B cell (primary cell): ENCODE results near the gene STYK1. TPM values are rescaled to one million over a fixed set of nuclear protein-coding genes. Genes with fewer than 3 reads are reported as not detected.

ENCODE experiments used
- ATAC-seq: fragments of 200-7000 bp; cut with Tn5 transposase; one replicate; pipeline ENCODE4 v1.10.0; 2021; ENCODE audit warnings: low read depth, mild to moderate bottlenecking, moderate number of reproducible peaks, moderate library complexity
- CTCF ChIA-PET: fragments of 350-600 bp; sonication (Branson Sonifier 250); formaldehyde crosslinking; loops from one replicate; lab custom pipeline; 2021; ENCODE audit warnings: antibody characterized with exemption, inconsistent platforms; lab: Charles Lee
- POLR2A ChIA-PET: fragments of 350-600 bp; sonication (Branson Sonifier 250); formaldehyde crosslinking; loops from one replicate; lab custom pipeline; 2021; ENCODE audit warnings: antibody characterized with exemption; lab: Charles Lee
- DNase-seq: peaks from one replicate; pipeline ENCODE4 v3.0.0; 2013
- H2AFZ ChIP-seq: 2 replicates; pipeline ENCODE4 v1.6.1; 2012; ENCODE audit warnings: mild to moderate bottlenecking, low read depth, low read length; ENCODE audit not compliant: insufficient read depth, poor library complexity, severe bottlenecking
- H3K27ac ChIP-seq, 2 donors: 1 replicate in 1 of 2; 2 replicates in 1 of 2; pipeline ENCODE4 v1.5.1; 2012 to 2013; ENCODE audit warnings: low read length in 2 of 2, mild to moderate bottlenecking in 2 of 2, moderate library complexity in 1 of 2
- H3K27me3 ChIP-seq, 4 experiments: fragments of 200-600 bp in 1 of 4; sonication (generic) in 1 of 4; replicated peaks in 1 of 4; 1 replicate in 2 of 4; 2 replicates in 2 of 4; pipeline versions ENCODE4 v1.6.1 to v1.7.0; 2013 to 2016; ENCODE audit warnings: low read length in 3 of 4, mild to moderate bottlenecking in 2 of 4, mixed read lengths in 1 of 4, moderate library complexity in 1 of 4; ENCODE audit not compliant: insufficient read depth in 4 of 4, control insufficient read depth in 3 of 4; ENCODE audit errors: control extremely low read depth in 1 of 4
- H3K36me3 ChIP-seq, 2 experiments: replicated peaks in 1 of 2; 1 replicate in 1 of 2; 2 replicates in 1 of 2; pipeline versions ENCODE4 v1.6.1 to v1.7.1; 2013; ENCODE audit warnings: low read length in 1 of 2; ENCODE audit not compliant: insufficient read depth in 2 of 2, control insufficient read depth in 1 of 2; ENCODE audit errors: control extremely low read depth in 1 of 2, extremely low read depth in 1 of 2
- H3K4me1 ChIP-seq, 2 donors: fragments of 200-600 bp in 1 of 2; sonication (generic) in 1 of 2; 1 replicate in 1 of 2; 2 replicates in 1 of 2; pipeline versions ENCODE4 v1.5.1 to v1.6.1; 2013 to 2017; ENCODE audit warnings: low read length in 2 of 2; ENCODE audit not compliant: control insufficient read depth in 2 of 2, insufficient read depth in 2 of 2
- H3K4me2 ChIP-seq: replicated peaks from 2 replicates; pipeline ENCODE3; 2012; ENCODE audit warnings: mild to moderate bottlenecking, low read depth, low read length; ENCODE audit not compliant: poor library complexity, severe bottlenecking
- H3K4me3 ChIP-seq, 5 experiments: fragments of 200-600 bp in 1 of 5; sonication (generic) in 1 of 5; 1 replicate in 3 of 5; 2 replicates in 2 of 5; pipeline versions ENCODE4 v1.5.1 to v1.7.0; 2011 to 2016; ENCODE audit warnings: low read length in 4 of 5, mild to moderate bottlenecking in 4 of 5, low read depth in 2 of 5, control low read depth in 1 of 5, moderate library complexity in 1 of 5; ENCODE audit not compliant: insufficient read depth in 1 of 5; ENCODE audit errors: control extremely low read depth in 1 of 5, extremely low read depth in 1 of 5
- H3K79me2 ChIP-seq: fragments of 200-600 bp; sonication (generic); one replicate; pipeline ENCODE4 v1.6.0; 2016; ENCODE audit warnings: low read length; ENCODE audit not compliant: control insufficient read depth, insufficient read depth
- H3K9ac ChIP-seq: fragments of 200-600 bp; sonication (generic); 2 replicates; pipeline ENCODE4 v1.6.1; 2017; ENCODE audit warnings: mild to moderate bottlenecking, low read length, moderate library complexity
- H3K9me3 ChIP-seq, 3 donors: one replicate each; pipeline versions ENCODE4 v1.6.1 to v1.7.1; 2013; ENCODE audit warnings: low read length in 2 of 3; ENCODE audit not compliant: control insufficient read depth in 2 of 3, insufficient read depth in 1 of 3; ENCODE audit errors: control extremely low read depth in 1 of 3
- H4K20me1 ChIP-seq: 2 replicates; pipeline ENCODE4 v1.6.0; 2012; ENCODE audit warnings: mild to moderate bottlenecking, low read length; ENCODE audit not compliant: insufficient read depth, control insufficient read depth, poor library complexity, severe bottlenecking
- H3K27ac Mint-ChIP-seq: one replicate; pipeline ENCODE4 v1.8.0; 2021; ENCODE audit warnings: mixed read lengths
- H3K27me3 Mint-ChIP-seq: one replicate; pipeline ENCODE4 v1.8.0; 2021; ENCODE audit warnings: mixed read lengths
- H3K4me1 Mint-ChIP-seq: one replicate; pipeline ENCODE4 v1.8.0; 2021; ENCODE audit warnings: mixed read lengths
- H3K4me3 Mint-ChIP-seq: one replicate; pipeline ENCODE4 v1.8.0; 2021; ENCODE audit warnings: mixed read lengths
- H3K9me3 Mint-ChIP-seq: one replicate; pipeline ENCODE4 v1.8.0; 2022; ENCODE audit warnings: mixed read lengths; ENCODE audit not compliant: insufficient read depth
- EZH2 ChIP-seq: IDR thresholded peaks from 2 replicates; pipeline ENCODE4 v1.6.1; 2012; ENCODE audit warnings: borderline replicate concordance, low read depth, mild to moderate bottlenecking, moderate library complexity, low read length; ENCODE audit not compliant: insufficient read depth, poor library complexity, severe bottlenecking
- WGBS: methylation state at CpG from one replicate; pipeline ENCODE4 v1.1.5; 2013; ENCODE audit warnings: missing lambda C conversion rate; ENCODE audit not compliant: insufficient coverage; 5-methylcytosine and 5-hydroxymethylcytosine counted together
- intact Hi-C: fragments of 100-400 bp; cut with micrococcal nuclease; formaldehyde crosslinking; loops from one replicate; pipeline ENCODE4 v1.10.0; 2022
- polyA plus RNA-seq: library from polyadenylated mRNA; depleted of rRNA; stranded (reverse); fragments of >200 nt; gene quantifications from 2 replicates; pipeline ENCODE4 v1.2.3, GENCODE V29; 2012
- total RNA-seq, 2 donors: library from RNA; stranded (reverse); fragments of 120-200 nt in 1 of 2; gene quantifications; 1 replicate in 1 of 2; 2 replicates in 1 of 2; pipeline versions ENCODE4 v1.2.3 to v1.2.4, GENCODE V29; 2013 to 2022
- TF ChIP-seq, protein P1 (sequence below): fragments of 200-600 bp; IDR thresholded peaks from one replicate; pipeline ENCODE4 v1.8.0; 2022; ENCODE audit warnings: antibody characterized with exemption, mild to moderate bottlenecking

STYK1 gene
- total and polyA plus RNA-seq, 2 donors (not counting 1 experiment from before 2014, with no cell fraction given) = not detected

- no peaks in the 10 kb centered on the region for H4K20me1 ChIP-seq
- no peak overlapping the region for H2AFZ ChIP-seq
- no peaks in the 10 kb centered on the region for H3K9me3 ChIP-seq
- DNase-seq = no peak
- H3K27me3 Mint-ChIP-seq = peaks cover 17% of the 10 kb centered on the region
- H3K4me2 ChIP-seq = no peak overlapping the region
- ChIA-PET CTCF (interaction anchor here (0.8 kb wide), 1 partner anchor 336 kb away, joined by 4 read pairs; no protein-coding TSS in a partner anchor), POLR2A (no interaction called here)
- no peaks in the 10 kb centered on the region for H3K9me3 Mint-ChIP-seq
- H3K27ac Mint-ChIP-seq = no peak overlapping the region
- no peak overlapping the region for H3K4me3 Mint-ChIP-seq
- intact Hi-C loops = no loop called here
- no peaks in the 10 kb centered on the region for H3K4me1 Mint-ChIP-seq
- TF ChIP-seq, protein P1, sequence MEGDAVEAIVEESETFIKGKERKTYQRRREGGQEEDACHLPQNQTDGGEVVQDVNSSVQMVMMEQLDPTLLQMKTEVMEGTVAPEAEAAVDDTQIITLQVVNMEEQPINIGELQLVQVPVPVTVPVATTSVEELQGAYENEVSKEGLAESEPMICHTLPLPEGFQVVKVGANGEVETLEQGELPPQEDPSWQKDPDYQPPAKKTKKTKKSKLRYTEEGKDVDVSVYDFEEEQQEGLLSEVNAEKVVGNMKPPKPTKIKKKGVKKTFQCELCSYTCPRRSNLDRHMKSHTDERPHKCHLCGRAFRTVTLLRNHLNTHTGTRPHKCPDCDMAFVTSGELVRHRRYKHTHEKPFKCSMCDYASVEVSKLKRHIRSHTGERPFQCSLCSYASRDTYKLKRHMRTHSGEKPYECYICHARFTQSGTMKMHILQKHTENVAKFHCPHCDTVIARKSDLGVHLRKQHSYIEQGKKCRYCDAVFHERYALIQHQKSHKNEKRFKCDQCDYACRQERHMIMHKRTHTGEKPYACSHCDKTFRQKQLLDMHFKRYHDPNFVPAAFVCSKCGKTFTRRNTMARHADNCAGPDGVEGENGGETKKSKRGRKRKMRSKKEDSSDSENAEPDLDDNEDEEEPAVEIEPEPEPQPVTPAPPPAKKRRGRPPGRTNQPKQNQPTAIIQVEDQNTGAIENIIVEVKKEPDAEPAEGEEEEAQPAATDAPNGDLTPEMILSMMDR = no peak
- no peak for TF ChIP-seq EZH2
- H3K4me3 ChIP-seq = no peak overlapping the region
- no peaks in the 10 kb centered on the region for H3K4me1 ChIP-seq
- H3K79me2 ChIP-seq = no peaks in the 10 kb centered on the region
- no peak for ATAC-seq
- WGBS = 92% methylated on average over 7 of the region's 11 CpGs
- H3K27ac ChIP-seq = no peak overlapping the region
- H3K36me3 ChIP-seq = no peaks in the 10 kb centered on the region
- no peaks in the 10 kb centered on the region for H3K27me3 ChIP-seq
- H3K9ac ChIP-seq = no peak overlapping the region
Observed at GRCh38 chr12:10571141-10571540, 102.7 kb downstream of the STYK1 start.

Other genes starting within 250 kb of the STYK1 start
- 0.59 TPM in 1 of 2 replicates, not detected in the other for gene KLRC2, start 238.0 kb downstream of the STYK1 start, total RNA-seq
- 0.21 and 0.25 TPM in 2 replicates for gene KLRC2, start 238.0 kb downstream of the STYK1 start, polyA plus RNA-seq
- not detected in 2 replicates for gene KLRC1, start 220.7 kb downstream of the STYK1 start, total RNA-seq
- 0.42 TPM in 1 of 2 replicates, not detected in the other for gene KLRC1, start 220.7 kb downstream of the STYK1 start, polyA plus RNA-seq
- 0.54 and 0.73 TPM in 2 replicates for gene EIF2S3B, start 168.2 kb downstream of the STYK1 start, total RNA-seq
- gene EIF2S3B, start 168.2 kb downstream of the STYK1 start, polyA plus RNA-seq = 0.45 and 0.56 TPM in 2 replicates
- gene MAGOHB, start 60.4 kb downstream of the STYK1 start, total RNA-seq = 16.0 and 19.1 TPM in 2 replicates
- 8.1 and 13.1 TPM in 2 replicates for gene MAGOHB, start 60.4 kb downstream of the STYK1 start, polyA plus RNA-seq
- 60.8 and 62.6 TPM in 2 replicates for gene YBX3, start 49.3 kb upstream of the STYK1 start, total RNA-seq
- 191 and 365 TPM in 2 replicates for gene YBX3, start 49.3 kb upstream of the STYK1 start, polyA plus RNA-seq
- gene TAS2R7, start 128.6 kb upstream of the STYK1 start, total RNA-seq = not detected in 2 replicates
- gene TAS2R7, start 128.6 kb upstream of the STYK1 start, polyA plus RNA-seq = not detected in 2 replicates
- not detected in 2 replicates for gene TAS2R8, start 133.2 kb upstream of the STYK1 start, total RNA-seq
- gene TAS2R8, start 133.2 kb upstream of the STYK1 start, polyA plus RNA-seq = 0.20 TPM in 1 of 2 replicates, not detected in the other
- gene TAS2R9, start 136.1 kb upstream of the STYK1 start, total RNA-seq = not detected in 2 replicates
- not detected in 2 replicates for gene TAS2R9, start 136.1 kb upstream of the STYK1 start, polyA plus RNA-seq
- 0.27 and 1.2 TPM in 2 replicates for gene TAS2R10, start 152.3 kb upstream of the STYK1 start, total RNA-seq
- not detected in 2 replicates for gene TAS2R10, start 152.3 kb upstream of the STYK1 start, polyA plus RNA-seq
- 1.0 and 1.9 TPM in 2 replicates for gene PRR4, start 175.4 kb upstream of the STYK1 start, total RNA-seq
- 1.8 and 4.0 TPM in 2 replicates for gene PRR4, start 175.4 kb upstream of the STYK1 start, polyA plus RNA-seq
- gene PRH1, start 210.2 kb upstream of the STYK1 start, total RNA-seq = 33.6 and 39.7 TPM in 2 replicates
- 5.9 and 20.9 TPM in 2 replicates for gene PRH1, start 210.2 kb upstream of the STYK1 start, polyA plus RNA-seq
- gene TAS2R13, start 235.5 kb upstream of the STYK1 start, total RNA-seq = 0.96 and 1.9 TPM in 2 replicates
- gene TAS2R13, start 235.5 kb upstream of the STYK1 start, polyA plus RNA-seq = 0.06 TPM in 1 of 2 replicates, not detected in the other